Measurements from ENCODE around the gene SGPP2. TPM values are rescaled to one million over a fixed set of nuclear protein-coding genes. Genes with fewer than 3 reads are reported as not detected.

SGPP2 gene
- total RNA-seq, 6 experiments from 2014 or later = not detected

GRCh38 chr2:222477962-222478608 is 53.7 kb downstream of the SGPP2 start:
- no peaks in the 10 kb centered on the region for H3K4me1 Mint-ChIP-seq (ENCODE audit: low read depth)
- no peak overlapping the region for H3K4me3 Mint-ChIP-seq
- no peak overlapping the region for H3K27ac Mint-ChIP-seq
- no peak for DNase-seq
- no peak for TF ChIP-seq CTCF (IDR thresholded peaks at IDR 0.05)
- H3K27me3 Mint-ChIP-seq (ENCODE audit: insufficient read depth) = peaks cover 5% of the 10 kb centered on the region; the same call in 1 of the 2 replicates
- no peaks in the 10 kb centered on the region for H3K9me3 Mint-ChIP-seq
- no peaks in the 10 kb centered on the region for H3K36me3 Mint-ChIP-seq (ENCODE audit: low read depth)

GRCh38 chr2:222479859-222480258 is 55.5 kb downstream of the SGPP2 start:
- H3K9me3 Mint-ChIP-seq = no peaks in the 10 kb centered on the region
- peaks cover 9% of the 10 kb centered on the region; the same call in 1 of the 2 replicates for H3K27me3 Mint-ChIP-seq (ENCODE audit: insufficient read depth)
- no peak for DNase-seq
- H3K27ac Mint-ChIP-seq = no peak overlapping the region
- no peaks in the 10 kb centered on the region for H3K36me3 Mint-ChIP-seq (ENCODE audit: low read depth)
- H3K4me1 Mint-ChIP-seq (ENCODE audit: low read depth) = no peaks in the 10 kb centered on the region
- peak overlapping the region; percentile 16; the same call in 1 of the 2 replicates for H3K4me3 Mint-ChIP-seq
- no peak for TF ChIP-seq CTCF (IDR thresholded peaks at IDR 0.05)

GRCh38 chr2:222480497-222480896 is 56.2 kb downstream of the SGPP2 start:
- H3K27me3 Mint-ChIP-seq (ENCODE audit: insufficient read depth) = peaks cover 14% of the 10 kb centered on the region; the same call in 1 of the 2 replicates
- TF ChIP-seq CTCF (IDR thresholded peaks at IDR 0.05) = no peak
- DNase-seq = no peak
- no peaks in the 10 kb centered on the region for H3K9me3 Mint-ChIP-seq
- H3K4me1 Mint-ChIP-seq (ENCODE audit: low read depth) = no peaks in the 10 kb centered on the region
- no peak overlapping the region for H3K27ac Mint-ChIP-seq
- no peak overlapping the region; the same call in 1 of the 2 replicates for H3K4me3 Mint-ChIP-seq
- H3K36me3 Mint-ChIP-seq (ENCODE audit: low read depth) = no peaks in the 10 kb centered on the region

- Mint-ChIP-seq H3K4me1 (ENCODE audit: low read depth) (no peaks in the 10 kb centered on the region), H3K36me3 (ENCODE audit: low read depth) (no peaks in the 10 kb centered on the region), H3K9me3 (no peaks in the 10 kb centered on the region), H3K4me3 (no peak overlapping the region), H3K27ac (no peak overlapping the region), H3K27me3 (ENCODE audit: insufficient read depth) (peaks cover 14% of the 10 kb centered on the region; the same call in 1 of the 2 replicates)
- no peak for DNase-seq
- no peak for TF ChIP-seq CTCF (IDR thresholded peaks at IDR 0.05)
Measured at GRCh38 chr2:222481941-222482340, 57.6 kb downstream of the SGPP2 start.

- Mint-ChIP-seq H3K27ac (no peak overlapping the region), H3K27me3 (ENCODE audit: insufficient read depth) (peaks cover 14% of the 10 kb centered on the region; the same call in 1 of the 2 replicates), H3K4me3 (no peak overlapping the region), H3K4me1 (ENCODE audit: low read depth) (no peaks in the 10 kb centered on the region), H3K36me3 (ENCODE audit: low read depth) (no peaks in the 10 kb centered on the region), H3K9me3 (no peaks in the 10 kb centered on the region)
- TF ChIP-seq CTCF (IDR thresholded peaks at IDR 0.05) = no peak
- DNase-seq = no peak
Measured at GRCh38 chr2:222483513-222484039, 59.2 kb downstream of the SGPP2 start.
